ENCODE results near the gene SYVN1. TPM values are rescaled to one million over a fixed set of nuclear protein-coding genes. Genes with fewer than 3 reads are reported as not detected.
A peak's percentile ranks its signal among the peaks of the same experiment; 100 is the strongest.

The SYVN1 gene
- total RNA-seq, 1 donor from 2014 or later = 13.0 TPM

DNA sequence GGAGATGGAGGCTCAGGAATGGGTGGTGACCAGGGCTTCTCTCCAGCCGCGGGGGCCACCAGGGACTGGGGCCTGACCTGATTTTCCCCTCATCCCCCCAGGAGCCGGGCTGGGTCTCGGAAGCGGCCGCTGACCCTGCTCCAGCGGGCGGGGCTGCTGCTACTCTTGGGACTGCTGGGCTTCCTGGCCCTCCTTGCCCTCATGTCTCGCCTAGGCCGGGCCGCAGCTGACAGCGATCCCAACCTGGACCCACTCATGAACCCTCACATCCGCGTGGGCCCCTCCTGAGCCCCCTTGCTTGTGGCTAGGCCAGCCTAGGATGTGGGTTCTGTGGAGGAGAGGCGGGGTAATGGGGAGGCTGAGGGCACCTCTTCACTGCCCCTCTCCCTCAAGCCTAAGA lies 46.5 kb downstream of the SYVN1 start:
- DNase-seq (ENCODE audit: low spot score) = no peak

DNA sequence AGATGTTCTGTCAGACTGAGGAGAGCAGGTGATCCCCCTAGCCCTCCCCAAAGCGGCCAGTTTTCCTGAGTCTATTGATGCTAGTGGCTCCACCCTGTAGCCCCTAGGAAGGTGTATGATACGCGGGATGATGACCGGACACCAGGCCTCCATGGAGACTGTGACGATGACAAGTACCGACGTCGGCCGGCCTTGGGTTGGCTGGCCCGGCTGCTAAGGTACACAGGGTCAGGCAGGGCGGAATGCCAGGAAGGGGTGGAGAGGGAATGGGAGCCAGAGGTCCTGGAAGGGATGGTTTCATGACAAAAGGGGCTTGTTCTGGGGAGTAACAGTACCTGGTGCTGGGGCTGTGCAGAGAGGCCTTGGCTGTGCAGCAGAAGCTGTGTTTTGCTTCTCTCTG lies 47.1 kb downstream of the SYVN1 start:
- no peak for DNase-seq (ENCODE audit: low spot score)

DNA sequence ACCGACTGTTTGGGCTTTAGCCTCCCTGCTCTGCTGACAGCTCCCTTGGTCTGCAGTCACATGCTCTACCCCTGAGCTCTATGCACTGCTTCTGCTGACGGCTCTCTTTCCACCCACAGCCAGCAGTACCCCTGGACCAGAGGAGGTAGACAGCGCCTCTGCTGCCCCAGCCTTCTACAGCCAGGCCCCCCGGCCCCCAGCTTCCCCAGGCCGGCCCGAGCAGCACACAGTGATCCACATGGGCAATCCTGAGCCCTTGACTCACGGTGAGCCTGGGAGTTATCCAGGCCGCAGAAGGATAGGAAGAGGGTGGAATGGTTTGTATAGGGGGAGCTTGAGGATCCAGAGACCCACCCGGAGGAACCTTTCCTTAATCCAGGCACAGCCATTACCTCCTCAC lies 47.5 kb downstream of the SYVN1 start:
- no peak for DNase-seq (ENCODE audit: low spot score)

DNA sequence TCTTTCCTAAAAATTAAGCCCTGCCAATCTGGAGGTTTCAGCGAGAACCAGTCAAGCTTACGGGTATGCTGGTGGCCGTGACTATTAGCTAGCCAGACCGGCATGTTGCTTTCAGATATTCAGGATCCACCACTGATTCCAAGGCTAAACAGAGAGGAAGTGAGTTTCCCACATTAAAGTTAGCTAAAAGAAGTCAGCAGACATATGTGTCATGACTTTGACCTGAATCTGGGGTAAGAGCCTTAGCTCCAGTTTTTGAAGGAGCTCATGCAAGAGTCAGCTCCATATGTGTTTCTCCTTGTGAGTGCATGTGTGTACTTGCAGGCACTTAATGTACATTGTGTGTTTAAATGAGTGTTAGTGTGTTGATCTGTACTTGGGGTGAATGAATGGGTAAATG lies 48.9 kb downstream of the SYVN1 start:
- DNase-seq (ENCODE audit: low spot score) = no peak

DNA sequence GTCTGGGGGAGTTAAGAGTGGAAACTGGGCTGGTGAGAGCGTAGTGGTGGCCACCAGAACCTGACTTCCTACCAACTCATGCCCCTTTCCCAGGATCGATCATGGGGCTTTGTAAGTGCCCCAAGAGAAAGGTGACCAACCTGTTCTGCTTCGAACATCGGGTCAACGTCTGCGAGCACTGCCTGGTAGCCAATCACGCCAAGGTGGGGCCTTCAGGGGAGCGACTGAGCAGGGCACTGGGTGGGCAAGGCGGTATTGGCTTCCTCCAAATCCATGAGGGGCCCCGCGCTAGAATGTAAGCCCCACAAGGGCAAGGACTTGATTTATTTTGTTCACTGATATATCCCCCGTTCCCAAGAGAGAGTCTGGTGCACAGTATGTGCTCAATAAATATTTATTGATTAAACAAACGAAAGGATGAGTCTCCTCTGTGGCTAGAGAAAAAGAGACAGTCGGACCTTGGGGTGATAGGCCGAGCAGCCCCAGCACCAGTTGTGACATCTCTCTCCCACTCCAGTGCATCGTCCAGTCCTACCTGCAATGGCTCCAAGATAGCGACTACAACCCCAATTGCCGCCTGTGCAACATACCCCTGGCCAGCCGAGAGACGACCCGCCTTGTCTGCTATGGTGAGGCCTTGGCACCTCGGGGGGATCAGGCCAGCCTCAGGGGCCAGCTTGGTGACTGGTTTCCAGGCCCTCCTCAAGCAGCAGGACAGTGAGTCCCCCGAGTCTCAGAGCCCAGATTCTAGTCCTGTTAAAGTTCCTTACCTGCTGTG lies 49.5 kb downstream of the SYVN1 start:
- no peak for DNase-seq (ENCODE audit: low spot score)

GRCh38 chr11:65083834-65084597 lies 50.3 kb downstream of the SYVN1 start, which contains the start of the genes CDCA5 and ZFPL1:
CDCA5 (minus strand) TSS chr11:65084040; CDS start chr11:65083978, 62 bp downstream.
ZFPL1 (plus strand) TSS chr11:65084222; CDS start chr11:65084699, 477 bp downstream.
- DNase-seq (ENCODE audit: low spot score) = peak; percentile 95

GRCh38 chr11:65083134-65083833 lies 51.0 kb downstream of the SYVN1 start:
- DNase-seq (ENCODE audit: low spot score) = no peak

- DNase-seq (ENCODE audit: low spot score) = no peak
Measured at GRCh38 chr11:65078786-65079342, 55.5 kb downstream of the SYVN1 start.

- DNase-seq (ENCODE audit: low spot score) = no peak
Measured at GRCh38 chr11:65078151-65078550, 56.2 kb downstream of the SYVN1 start.

DNA sequence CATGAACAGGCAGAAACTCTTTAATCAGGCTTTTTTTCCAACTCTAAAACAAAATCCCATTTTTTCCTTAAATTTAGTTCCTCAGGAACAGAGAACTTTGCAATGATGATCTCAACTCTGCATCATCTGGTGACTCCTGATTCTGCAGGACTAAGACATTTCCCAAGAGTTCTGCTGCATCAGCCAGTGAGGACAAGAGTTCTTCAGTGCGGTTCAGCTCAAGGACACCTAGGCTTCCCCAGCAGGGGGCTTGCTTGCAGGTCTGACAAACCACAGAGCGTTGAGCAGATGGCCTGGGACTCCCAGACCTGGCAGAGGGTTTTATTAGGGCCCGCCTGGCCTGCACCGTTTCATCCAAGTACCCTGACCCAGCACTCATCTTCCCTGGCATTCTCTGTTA lies 56.9 kb downstream of the SYVN1 start:
- no peak for DNase-seq (ENCODE audit: low spot score)

Other genes starting within 250 kb of the SYVN1 start
- gene ATG2A, start 217.3 kb downstream of the SYVN1 start, total RNA-seq (ENCODE audit: insufficient read depth, low replicate concordance) = 5.3 TPM
- 3.6 TPM for gene PPP2R5B, start 209.8 kb downstream of the SYVN1 start, total RNA-seq (ENCODE audit: insufficient read depth, low replicate concordance)
- not detected for gene GPHA2, start 198.6 kb downstream of the SYVN1 start, total RNA-seq (ENCODE audit: insufficient read depth, low replicate concordance)
- gene MAJIN, start 162.4 kb downstream of the SYVN1 start, total RNA-seq (ENCODE audit: insufficient read depth, low replicate concordance) = not detected
- not detected for gene BATF2, start 137.5 kb downstream of the SYVN1 start, total RNA-seq (ENCODE audit: insufficient read depth, low replicate concordance)
- gene ARL2, start 120.4 kb downstream of the SYVN1 start, total RNA-seq (ENCODE audit: insufficient read depth, low replicate concordance) = 60.2 TPM
- 19.0 TPM for gene SNX15, start 107.1 kb downstream of the SYVN1 start, total RNA-seq (ENCODE audit: insufficient read depth, low replicate concordance)
- 11.8 TPM for gene SAC3D1, start 93.3 kb downstream of the SYVN1 start, total RNA-seq (ENCODE audit: insufficient read depth, low replicate concordance)
- gene NAALADL1, start 76.0 kb downstream of the SYVN1 start, total RNA-seq (ENCODE audit: insufficient read depth, low replicate concordance) = 4.1 TPM
- 3.1 TPM for gene CDCA5, start 50.5 kb downstream of the SYVN1 start, total RNA-seq (ENCODE audit: insufficient read depth, low replicate concordance)
- gene ZFPL1, start 50.3 kb downstream of the SYVN1 start, total RNA-seq (ENCODE audit: insufficient read depth, low replicate concordance) = 28.6 TPM
- 117 TPM for gene VPS51, start 38.3 kb downstream of the SYVN1 start, total RNA-seq (ENCODE audit: insufficient read depth, low replicate concordance)
- 15.2 TPM for gene TM7SF2, start 22.6 kb downstream of the SYVN1 start, total RNA-seq (ENCODE audit: insufficient read depth, low replicate concordance)
- gene ZNHIT2, start 16.8 kb downstream of the SYVN1 start, total RNA-seq (ENCODE audit: insufficient read depth, low replicate concordance) = 5.8 TPM
- 267 TPM for gene FAU, start 12.4 kb downstream of the SYVN1 start, total RNA-seq (ENCODE audit: insufficient read depth, low replicate concordance)
- 19.5 TPM for gene MRPL49, start 12.2 kb downstream of the SYVN1 start, total RNA-seq (ENCODE audit: insufficient read depth, low replicate concordance)
- gene SPDYC, start 35.7 kb upstream of the SYVN1 start, total RNA-seq (ENCODE audit: insufficient read depth, low replicate concordance) = not detected
- 59.5 TPM for gene CAPN1, start 47.4 kb upstream of the SYVN1 start, total RNA-seq (ENCODE audit: insufficient read depth, low replicate concordance)
- gene POLA2, start 127.4 kb upstream of the SYVN1 start, total RNA-seq (ENCODE audit: insufficient read depth, low replicate concordance) = 3.6 TPM
- gene CDC42EP2, start 180.3 kb upstream of the SYVN1 start, total RNA-seq (ENCODE audit: insufficient read depth, low replicate concordance) = 8.4 TPM
- 34.7 TPM for gene DPF2, start 199.3 kb upstream of the SYVN1 start, total RNA-seq (ENCODE audit: insufficient read depth, low replicate concordance)
- 1.4 TPM for gene TIGD3, start 220.2 kb upstream of the SYVN1 start, total RNA-seq (ENCODE audit: insufficient read depth, low replicate concordance)
- 5.3 TPM for gene SLC25A45, start 248.1 kb upstream of the SYVN1 start, total RNA-seq (ENCODE audit: insufficient read depth, low replicate concordance)

All from umbilical cord (tissue), 2 donors.